Occipital lobe (tissue), 2 donors: ENCODE results near the gene USP14. TPM values are rescaled to one million over a fixed set of nuclear protein-coding genes. Genes with fewer than 3 reads are reported as not detected.

ENCODE experiments used
- DNase-seq: peaks from one replicate; lab custom pipeline; 2025; lab: John Stamatoyannopoulos, UW
- total RNA-seq: library from RNA; depleted of rRNA; stranded (reverse); fragments of >200 nt; gene quantifications from one replicate; pipeline ENCODE4 v1.2.3, GENCODE V29; 2014

The USP14 gene
- total RNA-seq, 1 donor from 2014 or later, result 29.5 TPM

GRCh38 chr18:159933-160332 is 1.6 kb downstream of the USP14 start:
- no peak for DNase-seq

GRCh38 chr18:160831-161570 is 2.6 kb downstream of the USP14 start:
- no peak for DNase-seq

- no peak for DNase-seq
Measured at GRCh38 chr18:172361-172760, 14.0 kb downstream of the USP14 start.

GRCh38 chr18:179499-179898 is 21.1 kb downstream of the USP14 start:
- no peak for DNase-seq

- no peak for DNase-seq
Measured at GRCh38 chr18:181711-182110, 23.4 kb downstream of the USP14 start.

- no peak for DNase-seq
Measured at GRCh38 chr18:183769-184168, 25.4 kb downstream of the USP14 start.

- no peak for DNase-seq
Measured at GRCh38 chr18:189254-189653, 30.9 kb downstream of the USP14 start.

- no peak for DNase-seq
Measured at GRCh38 chr18:191725-192124, 33.4 kb downstream of the USP14 start.

- no peak for DNase-seq
Measured at GRCh38 chr18:192801-193200, 34.4 kb downstream of the USP14 start.

GRCh38 chr18:195651-196050 is 37.3 kb downstream of the USP14 start:
- DNase-seq, result no peak

GRCh38 chr18:199214-199613 is 40.9 kb downstream of the USP14 start:
- DNase-seq, result no peak

- no peak for DNase-seq
Measured at GRCh38 chr18:199768-200167, 41.4 kb downstream of the USP14 start.

- DNase-seq, result no peak
Measured at GRCh38 chr18:210075-210474, 51.7 kb downstream of the USP14 start.

GRCh38 chr18:210733-211132 is 52.4 kb downstream of the USP14 start:
- no peak for DNase-seq

- no peak for DNase-seq
Measured at GRCh38 chr18:211582-211981, 53.2 kb downstream of the USP14 start.

- DNase-seq, result no peak
Measured at GRCh38 chr18:212780-213179, 54.4 kb downstream of the USP14 start.

- no peak for DNase-seq
Measured at GRCh38 chr18:213505-213904, 55.1 kb downstream of the USP14 start.

GRCh38 chr18:213966-214365 is 55.6 kb downstream of the USP14 start:
- no peak for DNase-seq

GRCh38 chr18:215448-216010 is 57.2 kb downstream of the USP14 start:
- DNase-seq, result no peak

- DNase-seq, result no peak
Measured at GRCh38 chr18:217532-218336, 59.4 kb downstream of the USP14 start.

GRCh38 chr18:220708-221107 is 62.4 kb downstream of the USP14 start:
- no peak for DNase-seq

- DNase-seq, result no peak
Measured at GRCh38 chr18:225745-226144, 67.4 kb downstream of the USP14 start.

- no peak for DNase-seq
Measured at GRCh38 chr18:227374-227773, 69.0 kb downstream of the USP14 start.
